CD4-positive, CD25-positive, alpha-beta regulatory T cell (primary cell): ENCODE measurements around the gene FARP1. TPM values are rescaled to one million over a fixed set of nuclear protein-coding genes. Genes with fewer than 3 reads are reported as not detected.

ENCODE experiments used
- ATAC-seq, 2 donors: fragments of 150-1000 bp; cut with Tn5 transposase; one replicate each; pipeline ENCODE4 v1.10.0; 2021; ENCODE audit warnings: low read depth in 2 of 2, moderate number of reproducible peaks in 2 of 2, moderate library complexity in 1 of 2
- DNase-seq, 3 donors: peaks; one replicate each; pipeline versions ENCODE4 v3.0.0 to v3.0.0-alpha.2; 2012 to 2022; ENCODE audit warnings: mixed read lengths in 1 of 3
- H3K27ac ChIP-seq: one replicate; pipeline ENCODE4 v1.7.0; 2013; ENCODE audit warnings: mild to moderate bottlenecking, low read length; ENCODE audit not compliant: insufficient read depth, poor library complexity, severe bottlenecking
- H3K27me3 ChIP-seq: one replicate; pipeline ENCODE4 v1.7.0; 2013; ENCODE audit warnings: low read length; ENCODE audit not compliant: control insufficient read depth, insufficient read depth
- H3K36me3 ChIP-seq: one replicate; pipeline ENCODE4 v1.7.0; 2013; ENCODE audit warnings: mild to moderate bottlenecking, low read length, moderate library complexity; ENCODE audit not compliant: control insufficient read depth, insufficient read depth
- H3K4me1 ChIP-seq: 2 replicates; pipeline ENCODE4 v1.7.0; 2013; ENCODE audit warnings: mild to moderate bottlenecking, low read length; ENCODE audit not compliant: insufficient read depth, control insufficient read depth, poor library complexity, severe bottlenecking
- H3K4me3 ChIP-seq: one replicate; pipeline ENCODE4 v1.7.0; 2013; ENCODE audit warnings: low read depth, mild to moderate bottlenecking, low read length, moderate library complexity
- H3K9me3 ChIP-seq, 2 experiments: 1 replicate in 1 of 2; 2 replicates in 1 of 2; pipeline ENCODE4 v1.7.0; 2013; ENCODE audit warnings: low read length in 2 of 2, mild to moderate bottlenecking in 1 of 2, moderate library complexity in 1 of 2; ENCODE audit not compliant: control insufficient read depth in 2 of 2
- H3K27ac Mint-ChIP-seq, 3 donors: one replicate each; pipeline ENCODE4 v1.8.0; 2020 to 2022; ENCODE audit warnings: mild to moderate bottlenecking in 3 of 3, mixed read lengths in 3 of 3, moderate library complexity in 2 of 3
- H3K27me3 Mint-ChIP-seq: one replicate; pipeline ENCODE4 v1.8.0; 2022; ENCODE audit warnings: mild to moderate bottlenecking, mixed read lengths
- H3K36me3 Mint-ChIP-seq: one replicate; pipeline ENCODE4 v1.8.0; 2020; ENCODE audit warnings: mixed read lengths
- H3K4me1 Mint-ChIP-seq, 4 donors: one replicate each; pipeline ENCODE4 v1.8.0; 2020 to 2022; ENCODE audit warnings: mixed read lengths in 4 of 4, mild to moderate bottlenecking in 1 of 4
- H3K4me3 Mint-ChIP-seq, 4 donors: one replicate each; pipeline ENCODE4 v1.8.0; 2020 to 2022; ENCODE audit warnings: mild to moderate bottlenecking in 4 of 4, mixed read lengths in 4 of 4, moderate library complexity in 3 of 4
- H3K9me3 Mint-ChIP-seq, 7 donors: one replicate each; pipeline ENCODE4 v1.8.0; 2020 to 2022; ENCODE audit warnings: mixed read lengths in 7 of 7, mild to moderate bottlenecking in 3 of 7, moderate library complexity in 2 of 7
- polyA plus RNA-seq, 4 donors: library from polyadenylated mRNA; unstranded; fragments of 300-500 nt; fragmentation: Illumina TruSeq; gene quantifications; one replicate each; pipeline ENCODE4 v1.2.3, GENCODE V29; 2021
- total RNA-seq: library from RNA; stranded (reverse); gene quantifications from one replicate; pipeline ENCODE4 v1.2.3, GENCODE V29; 2022

FARP1 gene
- total and polyA plus RNA-seq, 5 donors from 2014 or later: 0.25 to 0.79 (median 0.46) TPM

GRCh38 chr13:98442391-98443230 is 299.7 kb downstream of the FARP1 start:
- no peak for ATAC-seq
- H3K27ac Mint-ChIP-seq: peak overlapping the region in 1 of 3 donors; percentile 25

GRCh38 chr13:98443329-98443728 is 300.4 kb downstream of the FARP1 start:
- no peak overlapping the region for H3K27ac ChIP-seq
- peak overlapping the region in 1 of 3 donors; percentile 25 for H3K27ac Mint-ChIP-seq
- no peaks in the 10 kb centered on the region for H3K36me3 Mint-ChIP-seq
- H3K4me1 ChIP-seq: peaks cover 10% of the 10 kb centered on the region
- no peak overlapping the region for H3K4me3 Mint-ChIP-seq
- no peak for ATAC-seq
- no peaks in the 10 kb centered on the region for H3K27me3 ChIP-seq
- no peaks in the 10 kb centered on the region for H3K27me3 Mint-ChIP-seq
- no peaks in the 10 kb centered on the region for H3K9me3 Mint-ChIP-seq
- H3K36me3 ChIP-seq: peaks cover 4% of the 10 kb centered on the region
- H3K4me1 Mint-ChIP-seq: peaks cover 5 to 18% (median 7%) of the 10 kb centered on the region in 4 donors
- no peak for DNase-seq
- no peak overlapping the region for H3K4me3 ChIP-seq
- H3K9me3 ChIP-seq: no peaks in the 10 kb centered on the region

More at GRCh38 chr13:98442391-98443230, 299.7 kb downstream of the FARP1 start:
- Mint-ChIP-seq H3K4me1 (peaks cover 5 to 18% (median 7%) of the 10 kb centered on the region in 4 donors), H3K4me3 (no peak overlapping the region), H3K36me3 (no peaks in the 10 kb centered on the region), H3K9me3 (no peaks in the 10 kb centered on the region), H3K27me3 (no peaks in the 10 kb centered on the region)
- no peaks in the 10 kb centered on the region for H3K9me3 ChIP-seq
- no peaks in the 10 kb centered on the region for H3K27me3 ChIP-seq
- H3K27ac ChIP-seq: no peak overlapping the region
- peaks cover 10% of the 10 kb centered on the region for H3K4me1 ChIP-seq
- DNase-seq: no peak
- no peaks in the 10 kb centered on the region for H3K36me3 ChIP-seq
- H3K4me3 ChIP-seq: no peak overlapping the region

- Mint-ChIP-seq H3K27me3 (no peaks in the 10 kb centered on the region), H3K27ac (peak overlapping the region in 2 of 3 donors; percentile 32 to 67), H3K4me3 (no peak overlapping the region), H3K4me1 (peaks cover 5 to 18% (median 8%) of the 10 kb centered on the region in 4 donors), H3K36me3 (peaks cover under 1% of the 10 kb centered on the region), H3K9me3 (no peaks in the 10 kb centered on the region)
- H3K9me3 ChIP-seq: no peaks in the 10 kb centered on the region
- ATAC-seq: no peak
- no peak overlapping the region for H3K4me3 ChIP-seq
- peaks cover 10% of the 10 kb centered on the region for H3K4me1 ChIP-seq
- H3K27ac ChIP-seq: no peak overlapping the region
- no peak for DNase-seq
- H3K36me3 ChIP-seq: peaks cover 6% of the 10 kb centered on the region
- H3K27me3 ChIP-seq: no peaks in the 10 kb centered on the region
Observed at GRCh38 chr13:98443800-98444325, 301.0 kb downstream of the FARP1 start.

GRCh38 chr13:98444381-98444780 is 301.5 kb downstream of the FARP1 start:
- Histone ChIP-seq H3K4me3 (no peak overlapping the region), H3K27ac (no peak overlapping the region), H3K27me3 (no peaks in the 10 kb centered on the region), H3K4me1 (peaks cover 10% of the 10 kb centered on the region), H3K9me3 (no peaks in the 10 kb centered on the region), H3K36me3 (peaks cover 11% of the 10 kb centered on the region)
- no peak overlapping the region for H3K4me3 Mint-ChIP-seq
- H3K27ac Mint-ChIP-seq: peak overlapping the region; percentile 32 to 90 (median 67)
- H3K4me1 Mint-ChIP-seq: peaks cover 5 to 18% (median 8%) of the 10 kb centered on the region in 4 donors
- H3K9me3 Mint-ChIP-seq: no peaks in the 10 kb centered on the region
- DNase-seq: no peak
- peaks cover 5% of the 10 kb centered on the region for H3K36me3 Mint-ChIP-seq
- H3K27me3 Mint-ChIP-seq: no peaks in the 10 kb centered on the region
- ATAC-seq: no peak

GRCh38 chr13:98445340-98446233 is 302.7 kb downstream of the FARP1 start:
- no peaks in the 10 kb centered on the region for H3K27me3 ChIP-seq
- peaks cover 8% of the 10 kb centered on the region for H3K36me3 Mint-ChIP-seq
- H3K36me3 ChIP-seq: peaks cover 12% of the 10 kb centered on the region
- peak overlapping the region in 3 of 4 donors; percentile 8 to 64 (median 21) for H3K4me3 Mint-ChIP-seq
- peak overlapping the region; percentile 63 for H3K27ac ChIP-seq
- H3K9me3 Mint-ChIP-seq: no peaks in the 10 kb centered on the region
- H3K4me3 ChIP-seq: no peak overlapping the region
- peaks cover 17% of the 10 kb centered on the region for H3K4me1 ChIP-seq
- no peaks in the 10 kb centered on the region for H3K27me3 Mint-ChIP-seq
- H3K4me1 Mint-ChIP-seq: peaks cover 5 to 22% (median 8%) of the 10 kb centered on the region in 4 donors
- H3K9me3 ChIP-seq: no peaks in the 10 kb centered on the region
- peak overlapping the region; percentile 87 to 90 (median 89) for H3K27ac Mint-ChIP-seq
- DNase-seq (peak; percentile 66 to 79 (median 75)), ATAC-seq (peak; percentile 90 to 93)

- Mint-ChIP-seq H3K27me3 (no peaks in the 10 kb centered on the region), H3K27ac (peak overlapping the region; percentile 56 to 90 (median 87)), H3K9me3 (no peaks in the 10 kb centered on the region), H3K4me1 (peaks cover 12 to 28% (median 14%) of the 10 kb centered on the region in 4 donors), H3K4me3 (no peak overlapping the region), H3K36me3 (peaks cover 8% of the 10 kb centered on the region)
- DNase-seq (no peak), ATAC-seq (no peak)
- no peaks in the 10 kb centered on the region for H3K27me3 ChIP-seq
- H3K4me3 ChIP-seq: no peak overlapping the region
- H3K27ac ChIP-seq: peak overlapping the region; percentile 63
- H3K36me3 ChIP-seq: peaks cover 12% of the 10 kb centered on the region
- peaks cover 23% of the 10 kb centered on the region for H3K4me1 ChIP-seq
- H3K9me3 ChIP-seq: no peaks in the 10 kb centered on the region
Observed at GRCh38 chr13:98446234-98446621, 303.3 kb downstream of the FARP1 start.

GRCh38 chr13:98447130-98447529 is 304.2 kb downstream of the FARP1 start:
- peaks cover 10% of the 10 kb centered on the region for H3K36me3 Mint-ChIP-seq
- no peak overlapping the region for H3K4me3 Mint-ChIP-seq
- no peak for DNase-seq
- no peaks in the 10 kb centered on the region for H3K9me3 Mint-ChIP-seq
- Histone ChIP-seq H3K36me3 (peaks cover 18% of the 10 kb centered on the region), H3K4me1 (peaks cover 25% of the 10 kb centered on the region), H3K27me3 (no peaks in the 10 kb centered on the region), H3K27ac (no peak overlapping the region), H3K4me3 (no peak overlapping the region), H3K9me3 (no peaks in the 10 kb centered on the region)
- H3K27ac Mint-ChIP-seq: peak overlapping the region in 1 of 3 donors; percentile 90
- no peak for ATAC-seq
- peaks cover 15 to 37% (median 20%) of the 10 kb centered on the region in 4 donors for H3K4me1 Mint-ChIP-seq
- no peaks in the 10 kb centered on the region for H3K27me3 Mint-ChIP-seq
